C1 segment of cervical spinal cord (tissue), 14 donors: ENCODE measurements around the gene ENOX2.
A peak's percentile ranks its signal among the peaks of the same experiment; 100 is the strongest.

Experiments used
- DNase-seq, 14 donors: peaks; one replicate each; lab custom pipeline; 2025; lab: John Stamatoyannopoulos, UW

ENOX2 gene

GRCh38 chrX:130885508-130885907, 17.5 kb downstream of the ENOX2 start:
- no peak for DNase-seq

GRCh38 chrX:130884627-130885026, 18.4 kb downstream of the ENOX2 start:
- no peak for DNase-seq

GRCh38 chrX:130879869-130880268, 23.1 kb downstream of the ENOX2 start:
- no peak for DNase-seq

- peak in 2 of 14 donors; percentile 2 to 5 for DNase-seq
Measured at GRCh38 chrX:130878350-130879341, 24.4 kb downstream of the ENOX2 start.

GRCh38 chrX:130877892-130878341, 25.1 kb downstream of the ENOX2 start:
- no peak for DNase-seq

- no peak for DNase-seq
Measured at GRCh38 chrX:130876226-130876625, 26.8 kb downstream of the ENOX2 start.

GRCh38 chrX:130874751-130875150, 28.3 kb downstream of the ENOX2 start:
- no peak for DNase-seq

GRCh38 chrX:130869239-130869638, 33.8 kb downstream of the ENOX2 start:
- DNase-seq = no peak

- no peak for DNase-seq
Measured at GRCh38 chrX:130861462-130861861, 41.5 kb downstream of the ENOX2 start.

GRCh38 chrX:130857207-130857606, 45.8 kb downstream of the ENOX2 start:
- no peak for DNase-seq

GRCh38 chrX:130851569-130851968, 51.4 kb downstream of the ENOX2 start:
- DNase-seq = no peak

GRCh38 chrX:130848763-130849162, 54.2 kb downstream of the ENOX2 start:
- no peak for DNase-seq

- no peak for DNase-seq
Measured at GRCh38 chrX:130846746-130847145, 56.3 kb downstream of the ENOX2 start.

- no peak for DNase-seq
Measured at GRCh38 chrX:130841776-130842175, 61.2 kb downstream of the ENOX2 start.

- no peak for DNase-seq
Measured at GRCh38 chrX:130840345-130840744, 62.7 kb downstream of the ENOX2 start.

- no peak for DNase-seq
Measured at GRCh38 chrX:130836447-130836846, 66.6 kb downstream of the ENOX2 start.

- DNase-seq = no peak
Measured at GRCh38 chrX:130834830-130835229, 68.2 kb downstream of the ENOX2 start.

- DNase-seq = no peak
Measured at GRCh38 chrX:130834149-130834548, 68.9 kb downstream of the ENOX2 start.

- no peak for DNase-seq
Measured at GRCh38 chrX:130831347-130831722, 71.7 kb downstream of the ENOX2 start.

- DNase-seq = no peak
Measured at GRCh38 chrX:130830599-130831346, 72.2 kb downstream of the ENOX2 start.

- no peak for DNase-seq
Measured at GRCh38 chrX:130829526-130830515, 73.2 kb downstream of the ENOX2 start.
